ENCODE results near the gene P2RY12.

The P2RY12 gene

GRCh38 chr3:151305060-151305774 is 79.3 kb downstream of the P2RY12 start:
- no peak for DNase-seq

- no peak for DNase-seq
Observed at GRCh38 chr3:151303751-151304150, 80.8 kb downstream of the P2RY12 start.

GRCh38 chr3:151301787-151302186 is 82.8 kb downstream of the P2RY12 start:
- no peak for DNase-seq

- DNase-seq: no peak
Observed at GRCh38 chr3:151300539-151300938, 84.0 kb downstream of the P2RY12 start.

GRCh38 chr3:151299006-151299405 is 85.5 kb downstream of the P2RY12 start:
- no peak for DNase-seq

GRCh38 chr3:151297429-151297828 is 87.1 kb downstream of the P2RY12 start:
- no peak for DNase-seq

- no peak for DNase-seq
Observed at GRCh38 chr3:151296226-151296625, 88.3 kb downstream of the P2RY12 start.

GRCh38 chr3:151293127-151293526 is 91.4 kb downstream of the P2RY12 start:
- DNase-seq: no peak

GRCh38 chr3:151290673-151291072 is 93.9 kb downstream of the P2RY12 start:
- DNase-seq: no peak

- DNase-seq: no peak
Observed at GRCh38 chr3:151289445-151289844, 95.1 kb downstream of the P2RY12 start.
